Neural crest cell (in vitro differentiated cells): ENCODE data around the gene OR5T2. TPM values are rescaled to one million over a fixed set of nuclear protein-coding genes. Genes with fewer than 3 reads are reported as not detected.

Experiments used
- DNase-seq: peaks from one replicate; pipeline ENCODE4 v3.0.0; 2021; ENCODE audit warnings: low read depth, mixed read lengths, low spot score
- H3K27ac Mint-ChIP-seq: one replicate; pipeline ENCODE4 v1.8.0; 2021; ENCODE audit warnings: mild to moderate bottlenecking, mixed read lengths; ENCODE audit not compliant: unreplicated experiment
- H3K27me3 Mint-ChIP-seq: 2 replicates; pipeline ENCODE4 v1.8.0; 2021; ENCODE audit warnings: low read depth, mild to moderate bottlenecking, mixed read lengths
- H3K36me3 Mint-ChIP-seq: 2 replicates; pipeline ENCODE4 v1.8.0; 2021; ENCODE audit warnings: low read depth, mild to moderate bottlenecking, mixed read lengths
- H3K4me1 Mint-ChIP-seq: 2 replicates; pipeline ENCODE4 v1.8.0; 2021; ENCODE audit warnings: mixed read lengths
- H3K4me3 Mint-ChIP-seq: one replicate; pipeline ENCODE4 v1.8.0; 2021; ENCODE audit warnings: mild to moderate bottlenecking, mixed read lengths
- H3K9me3 Mint-ChIP-seq: 2 replicates; pipeline ENCODE4 v1.8.0; 2021; ENCODE audit warnings: mixed read lengths
- total RNA-seq: library from RNA; stranded (reverse); gene quantifications from 2 replicates; pipeline ENCODE4 v1.2.1, GENCODE V29; 2021
- TF ChIP-seq, protein P1 (sequence below): fragments of 200-600 bp; sonication (generic); conservative IDR thresholded peaks from 2 replicates; pipeline ENCODE4 v1.5.0; 2021; ENCODE audit warnings: antibody characterized with exemption, mild to moderate bottlenecking

OR5T2 gene
- total RNA-seq, 1 donor from 2014 or later, result not detected

DNA sequence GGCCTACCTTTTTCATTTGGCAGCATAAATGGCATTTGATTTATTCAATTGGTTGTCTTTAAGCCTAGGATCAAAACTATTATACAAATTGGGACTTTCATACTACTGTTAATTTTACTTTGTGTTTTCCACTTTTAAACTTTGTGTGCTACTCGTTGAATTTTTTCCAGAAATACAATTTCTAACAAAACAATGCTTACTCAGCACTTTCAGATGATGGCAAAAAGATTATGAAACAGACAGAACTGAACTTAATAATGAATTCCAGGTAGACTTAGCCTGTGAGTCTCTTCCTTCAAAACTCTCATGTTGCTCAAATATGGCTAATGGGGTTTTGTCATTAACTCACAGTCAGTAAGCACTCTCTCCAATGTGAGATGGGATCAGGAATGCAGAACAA lies 26.3 kb downstream of the OR5T2 start:
- DNase-seq, result no peak
- TF ChIP-seq, protein P1, sequence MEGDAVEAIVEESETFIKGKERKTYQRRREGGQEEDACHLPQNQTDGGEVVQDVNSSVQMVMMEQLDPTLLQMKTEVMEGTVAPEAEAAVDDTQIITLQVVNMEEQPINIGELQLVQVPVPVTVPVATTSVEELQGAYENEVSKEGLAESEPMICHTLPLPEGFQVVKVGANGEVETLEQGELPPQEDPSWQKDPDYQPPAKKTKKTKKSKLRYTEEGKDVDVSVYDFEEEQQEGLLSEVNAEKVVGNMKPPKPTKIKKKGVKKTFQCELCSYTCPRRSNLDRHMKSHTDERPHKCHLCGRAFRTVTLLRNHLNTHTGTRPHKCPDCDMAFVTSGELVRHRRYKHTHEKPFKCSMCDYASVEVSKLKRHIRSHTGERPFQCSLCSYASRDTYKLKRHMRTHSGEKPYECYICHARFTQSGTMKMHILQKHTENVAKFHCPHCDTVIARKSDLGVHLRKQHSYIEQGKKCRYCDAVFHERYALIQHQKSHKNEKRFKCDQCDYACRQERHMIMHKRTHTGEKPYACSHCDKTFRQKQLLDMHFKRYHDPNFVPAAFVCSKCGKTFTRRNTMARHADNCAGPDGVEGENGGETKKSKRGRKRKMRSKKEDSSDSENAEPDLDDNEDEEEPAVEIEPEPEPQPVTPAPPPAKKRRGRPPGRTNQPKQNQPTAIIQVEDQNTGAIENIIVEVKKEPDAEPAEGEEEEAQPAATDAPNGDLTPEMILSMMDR, result no peak
- Mint-ChIP-seq H3K36me3 (no peaks in the 10 kb centered on the region), H3K27me3 (no peaks in the 10 kb centered on the region), H3K9me3 (no peaks in the 10 kb centered on the region), H3K4me1 (no peaks in the 10 kb centered on the region), H3K4me3 (no peak overlapping the region), H3K27ac (no peak overlapping the region)

DNA sequence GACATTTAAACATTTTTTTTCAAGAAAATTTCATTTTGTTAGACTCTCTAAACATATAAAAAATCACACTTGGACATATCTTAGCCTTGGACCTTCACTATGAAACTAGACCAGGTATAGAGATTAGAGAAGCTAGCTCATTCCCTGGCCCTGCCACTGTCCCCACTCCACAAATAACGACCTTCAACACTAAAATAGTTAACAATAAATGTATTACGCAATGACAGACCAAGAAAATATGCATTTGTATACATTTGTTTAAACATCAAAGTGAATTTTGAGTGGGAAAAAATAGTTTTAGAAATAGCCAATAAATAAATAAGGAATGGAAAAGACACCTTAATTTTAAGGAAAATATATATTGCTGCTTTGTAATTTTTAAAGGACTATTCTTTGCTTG lies 36.7 kb downstream of the OR5T2 start:
- H3K27me3 Mint-ChIP-seq, result no peaks in the 10 kb centered on the region
- no peaks in the 10 kb centered on the region for H3K4me1 Mint-ChIP-seq
- no peaks in the 10 kb centered on the region for H3K36me3 Mint-ChIP-seq
- DNase-seq, result no peak
- no peak overlapping the region for H3K27ac Mint-ChIP-seq
- TF ChIP-seq, protein P1, result no peak
- H3K4me3 Mint-ChIP-seq, result no peak overlapping the region
- peaks cover 2% of the 10 kb centered on the region for H3K9me3 Mint-ChIP-seq

DNA sequence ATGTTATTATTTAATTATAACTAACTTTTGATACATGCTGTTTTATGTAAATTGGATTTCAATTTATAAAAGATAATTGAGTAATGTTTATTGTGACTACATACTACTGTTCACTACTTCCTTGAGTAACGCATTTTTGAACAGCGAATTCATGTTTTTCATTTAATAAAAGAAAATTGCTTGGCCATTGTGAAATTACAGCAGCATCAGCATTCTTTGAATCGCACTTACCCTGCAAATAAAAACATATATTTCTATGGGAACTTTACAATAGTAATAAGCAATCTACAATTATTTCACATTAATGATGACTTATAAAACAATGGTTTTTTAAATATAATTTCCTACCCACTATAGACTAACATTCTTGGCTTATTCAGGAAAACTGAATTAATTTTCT lies 37.4 kb downstream of the OR5T2 start:
- TF ChIP-seq, protein P1, result no peak
- H3K27ac Mint-ChIP-seq, result no peak overlapping the region
- DNase-seq, result no peak
- no peaks in the 10 kb centered on the region for H3K4me1 Mint-ChIP-seq
- H3K36me3 Mint-ChIP-seq, result no peaks in the 10 kb centered on the region
- peaks cover 3% of the 10 kb centered on the region for H3K9me3 Mint-ChIP-seq
- no peak overlapping the region for H3K4me3 Mint-ChIP-seq
- H3K27me3 Mint-ChIP-seq, result no peaks in the 10 kb centered on the region

DNA sequence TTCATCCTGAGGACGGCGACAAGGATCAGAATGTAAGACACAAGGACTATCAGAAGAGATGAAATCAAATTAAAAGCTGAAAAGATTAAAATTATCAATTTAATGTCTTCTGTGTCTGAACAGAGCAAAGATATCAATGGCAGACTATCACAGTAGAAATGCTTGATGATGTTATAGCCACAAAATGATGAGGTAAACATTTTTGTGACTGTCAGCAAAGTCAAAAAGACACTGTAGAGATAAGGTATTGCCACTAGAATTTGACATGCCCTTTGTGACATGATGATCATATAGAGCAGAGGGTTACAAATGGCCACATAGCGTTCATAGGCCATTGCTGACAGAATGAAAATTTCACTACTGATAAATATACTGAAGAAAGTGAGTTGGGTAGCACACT lies 45.5 kb downstream of the OR5T2 start:
- H3K27ac Mint-ChIP-seq, result no peak overlapping the region
- H3K4me3 Mint-ChIP-seq, result no peak overlapping the region
- no peak for DNase-seq
- H3K9me3 Mint-ChIP-seq, result peaks cover 9% of the 10 kb centered on the region
- TF ChIP-seq, protein P1, result no peak
- H3K36me3 Mint-ChIP-seq, result no peaks in the 10 kb centered on the region
- no peaks in the 10 kb centered on the region for H3K4me1 Mint-ChIP-seq
- H3K27me3 Mint-ChIP-seq, result no peaks in the 10 kb centered on the region

DNA sequence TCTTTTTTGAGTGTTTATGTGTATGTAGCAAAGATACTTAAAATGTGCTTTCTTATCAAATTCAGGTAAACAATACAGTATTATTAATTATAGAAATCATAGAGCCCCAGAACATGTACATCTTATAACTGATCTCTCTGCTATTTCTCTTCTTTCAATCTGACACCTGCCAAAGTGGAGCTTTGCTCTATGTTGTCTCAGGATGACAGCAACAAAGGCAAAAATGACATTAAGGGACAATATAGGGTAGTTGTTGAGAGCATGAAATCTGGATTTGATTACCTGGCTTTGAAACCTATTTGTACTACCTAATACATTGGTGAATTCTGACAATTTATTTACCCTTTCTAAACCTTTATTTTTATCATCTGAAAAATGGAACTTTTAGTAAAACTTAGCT lies 50.6 kb downstream of the OR5T2 start:
- Mint-ChIP-seq H3K9me3 (peaks cover 3% of the 10 kb centered on the region), H3K27me3 (no peaks in the 10 kb centered on the region), H3K4me3 (no peak overlapping the region), H3K36me3 (peaks cover 3% of the 10 kb centered on the region), H3K4me1 (no peaks in the 10 kb centered on the region), H3K27ac (no peak overlapping the region)
- TF ChIP-seq, protein P1, result no peak
- DNase-seq, result no peak

Other genes starting within 250 kb of the OR5T2 start
- gene OR5F1, start 239.6 kb downstream of the OR5T2 start, total RNA-seq, result not detected in 2 replicates
- gene OR5AS1, start 206.6 kb downstream of the OR5T2 start, total RNA-seq, result not detected in 2 replicates
- not detected in 2 replicates for gene OR8I2, start 140.9 kb downstream of the OR5T2 start, total RNA-seq
- gene OR8H2, start 130.6 kb downstream of the OR5T2 start, total RNA-seq, result not detected in 2 replicates
- not detected in 2 replicates for gene OR8H3, start 111.9 kb downstream of the OR5T2 start, total RNA-seq
- gene OR8J3, start 94.1 kb downstream of the OR5T2 start, total RNA-seq, result not detected in 2 replicates
- gene OR8K5, start 73.9 kb downstream of the OR5T2 start, total RNA-seq, result not detected in 2 replicates
- gene OR5J2, start 57.6 kb downstream of the OR5T2 start, total RNA-seq, result not detected in 2 replicates
- gene OR5T3, start 18.0 kb upstream of the OR5T2 start, total RNA-seq, result not detected in 2 replicates
- gene OR5T1, start 39.9 kb upstream of the OR5T2 start, total RNA-seq, result not detected in 2 replicates
- gene OR8H1, start 58.0 kb upstream of the OR5T2 start, total RNA-seq, result not detected in 2 replicates
- gene OR8K3, start 80.9 kb upstream of the OR5T2 start, total RNA-seq, result not detected in 2 replicates
- gene OR8K1, start 111.8 kb upstream of the OR5T2 start, total RNA-seq, result not detected in 2 replicates
- gene OR8J1, start 120.0 kb upstream of the OR5T2 start, total RNA-seq, result not detected in 2 replicates
- not detected in 2 replicates for gene OR8U1, start 141.4 kb upstream of the OR5T2 start, total RNA-seq
- gene OR5AL1, start 178.4 kb upstream of the OR5T2 start, total RNA-seq, result not detected in 2 replicates
- gene OR5M3, start 239.1 kb upstream of the OR5T2 start, total RNA-seq, result not detected in 2 replicates